Ascending aorta (tissue), 2 donors: Measurements from ENCODE around the gene PPP4R4. TPM values are rescaled to one million over a fixed set of nuclear protein-coding genes. Genes with fewer than 3 reads are reported as not detected.

Source experiments
- DNase-seq, 2 donors: peaks; one replicate each; pipeline ENCODE4 v3.0.0-alpha.2; 2019; ENCODE audit warnings: low spot score in 2 of 2
- H3K27ac ChIP-seq, 2 donors: fragments of 200-600 bp; sonication (generic); one replicate each; pipeline ENCODE4 v1.5.1; 2016 to 2017; ENCODE audit warnings: mild to moderate bottlenecking in 1 of 2
- H3K27me3 ChIP-seq: fragments of 200-600 bp; sonication (generic); one replicate; pipeline ENCODE4 v1.5.1; 2017
- H3K36me3 ChIP-seq, 2 donors: fragments of 200-600 bp; sonication (generic); one replicate each; pipeline ENCODE4 v1.5.1; 2016
- H3K4me1 ChIP-seq, 2 donors: fragments of 200-600 bp; sonication (generic); one replicate each; pipeline ENCODE4 v1.5.1; 2016 to 2017; ENCODE audit warnings: mild to moderate bottlenecking in 1 of 2
- H3K4me3 ChIP-seq, 2 donors: fragments of 200-600 bp; sonication (generic); one replicate each; pipeline ENCODE4 v1.5.1; 2016 to 2017; ENCODE audit warnings: mild to moderate bottlenecking in 1 of 2
- H3K9me3 ChIP-seq, 2 donors: fragments of 200-600 bp; sonication (generic); one replicate each; pipeline ENCODE4 v1.5.1; 2016
- intact Hi-C: fragments of 100-400 bp; cut with DNase I; formaldehyde crosslinking; loops from one replicate; pipeline ENCODE4 v1.15.1; 2023
- total RNA-seq: library from RNA; depleted of rRNA; stranded (reverse); fragments of >200 nt; gene quantifications from one replicate; pipeline ENCODE4 v1.1.0, GENCODE V29; 2016
- TF ChIP-seq, protein P1 (sequence below), 3 experiments: fragments of 200-600 bp in 2 of 3; fragments of 450-650 bp in 1 of 3; sonication (generic) in 2 of 3; IDR thresholded peaks; one replicate each; pipeline ENCODE4 v1.5.1; 2016 to 2019; ENCODE audit warnings: antibody characterized with exemption in 3 of 3, mild to moderate bottlenecking in 1 of 3, moderate library complexity in 1 of 3

Gene PPP4R4
- total RNA-seq, 1 donor from 2014 or later: not detected

DNA sequence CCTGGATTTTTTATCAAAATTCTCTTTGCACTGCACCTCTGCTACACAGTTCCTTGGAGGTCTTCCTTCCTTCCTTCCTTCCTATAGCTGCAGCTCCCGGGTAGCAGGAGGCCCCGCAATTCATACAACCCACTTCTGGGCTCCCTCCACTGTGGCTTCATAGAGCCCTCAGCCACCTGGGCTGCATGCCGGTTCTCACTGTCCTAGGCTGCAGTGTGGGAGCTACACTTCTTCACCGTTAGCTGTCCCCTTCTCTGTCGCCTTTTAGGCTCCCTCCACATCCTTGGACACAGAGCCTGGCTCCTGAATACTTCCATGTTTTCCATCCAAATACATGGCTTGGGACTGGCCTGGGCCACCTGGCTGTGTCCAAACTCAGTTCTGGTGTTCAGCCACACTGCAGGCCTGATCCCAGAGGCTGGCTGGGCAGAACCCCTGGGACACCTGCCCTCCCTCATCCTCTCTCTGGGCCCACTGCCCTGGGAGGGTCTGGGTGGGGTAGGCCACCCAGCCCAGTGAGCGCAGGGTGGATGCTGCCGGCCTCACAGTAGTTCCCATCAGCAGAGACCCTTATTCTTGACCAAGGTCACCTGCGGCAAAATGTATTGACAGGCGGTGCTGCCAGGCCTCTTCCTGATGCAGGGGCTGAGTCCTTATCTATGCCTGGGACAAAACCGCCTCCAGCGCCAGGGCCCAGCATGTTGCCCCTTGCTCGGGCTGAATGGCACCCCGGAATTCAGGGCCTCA is 117.2 kb downstream of the PPP4R4 start:
- TF ChIP-seq, protein P1, sequence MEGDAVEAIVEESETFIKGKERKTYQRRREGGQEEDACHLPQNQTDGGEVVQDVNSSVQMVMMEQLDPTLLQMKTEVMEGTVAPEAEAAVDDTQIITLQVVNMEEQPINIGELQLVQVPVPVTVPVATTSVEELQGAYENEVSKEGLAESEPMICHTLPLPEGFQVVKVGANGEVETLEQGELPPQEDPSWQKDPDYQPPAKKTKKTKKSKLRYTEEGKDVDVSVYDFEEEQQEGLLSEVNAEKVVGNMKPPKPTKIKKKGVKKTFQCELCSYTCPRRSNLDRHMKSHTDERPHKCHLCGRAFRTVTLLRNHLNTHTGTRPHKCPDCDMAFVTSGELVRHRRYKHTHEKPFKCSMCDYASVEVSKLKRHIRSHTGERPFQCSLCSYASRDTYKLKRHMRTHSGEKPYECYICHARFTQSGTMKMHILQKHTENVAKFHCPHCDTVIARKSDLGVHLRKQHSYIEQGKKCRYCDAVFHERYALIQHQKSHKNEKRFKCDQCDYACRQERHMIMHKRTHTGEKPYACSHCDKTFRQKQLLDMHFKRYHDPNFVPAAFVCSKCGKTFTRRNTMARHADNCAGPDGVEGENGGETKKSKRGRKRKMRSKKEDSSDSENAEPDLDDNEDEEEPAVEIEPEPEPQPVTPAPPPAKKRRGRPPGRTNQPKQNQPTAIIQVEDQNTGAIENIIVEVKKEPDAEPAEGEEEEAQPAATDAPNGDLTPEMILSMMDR (IDR thresholded peaks at IDR 0.05): no peak
- H3K4me3 ChIP-seq: no peak overlapping the region
- intact Hi-C loops: no loop called here
- no peak for DNase-seq
- no peaks in the 10 kb centered on the region for H3K27me3 ChIP-seq
- H3K36me3 ChIP-seq: no peaks in the 10 kb centered on the region
- no peaks in the 10 kb centered on the region for H3K9me3 ChIP-seq
- H3K27ac ChIP-seq: no peak overlapping the region
- no peaks in the 10 kb centered on the region for H3K4me1 ChIP-seq

DNA sequence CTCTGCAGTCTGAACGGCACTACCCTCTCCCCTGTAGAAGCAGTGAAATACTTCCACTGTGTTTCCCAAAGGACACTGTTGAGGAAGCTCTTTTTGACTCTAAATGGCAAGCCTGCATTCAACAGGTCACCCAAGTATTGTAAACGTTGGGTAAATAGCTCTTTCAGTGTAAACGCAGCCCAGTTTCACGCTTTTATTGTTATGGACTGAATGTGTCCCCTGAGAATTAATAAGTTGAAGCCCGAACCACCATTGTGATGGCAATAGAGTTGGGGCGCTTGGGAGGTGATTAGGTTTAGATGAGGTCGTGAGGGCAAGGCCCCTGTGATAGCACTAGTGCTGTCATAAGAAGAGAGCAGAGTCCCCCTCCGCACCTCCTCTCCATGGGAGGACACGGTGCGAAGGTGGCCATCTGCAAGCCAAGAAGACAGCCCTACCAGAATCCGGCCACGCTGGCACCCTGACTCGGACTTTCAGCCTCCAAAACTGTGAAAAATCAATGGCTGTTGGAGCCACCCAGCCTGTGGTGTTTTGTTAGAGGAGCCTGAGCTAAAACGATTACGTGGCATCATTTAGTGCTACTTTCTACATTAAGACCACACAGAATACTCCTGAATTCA is 117.9 kb downstream of the PPP4R4 start:
- Histone ChIP-seq H3K27me3 (no peaks in the 10 kb centered on the region), H3K9me3 (no peaks in the 10 kb centered on the region), H3K4me1 (no peaks in the 10 kb centered on the region), H3K36me3 (no peaks in the 10 kb centered on the region), H3K4me3 (no peak overlapping the region), H3K27ac (no peak overlapping the region)
- intact Hi-C loops: no loop called here
- no peak for DNase-seq
- TF ChIP-seq, protein P1 (IDR thresholded peaks at IDR 0.05): no peak

DNA sequence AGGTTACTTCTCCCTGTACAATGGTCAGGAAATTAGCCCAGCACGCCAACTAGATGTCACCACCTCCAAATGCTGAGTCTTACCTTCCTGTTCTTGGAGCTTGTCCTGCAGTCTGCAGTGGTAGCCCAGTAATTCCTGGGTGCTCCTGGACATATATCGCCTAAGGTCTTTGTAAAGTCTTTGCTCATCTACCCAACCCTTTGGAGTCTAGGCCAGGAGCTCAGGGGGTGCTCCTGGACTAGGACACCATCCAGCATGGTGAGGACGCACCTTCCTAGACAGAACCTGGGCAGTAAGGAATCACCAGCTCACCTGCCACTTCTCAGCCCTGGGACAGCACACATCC is 118.4 kb downstream of the PPP4R4 start:
- Histone ChIP-seq H3K27ac (no peak overlapping the region), H3K27me3 (no peaks in the 10 kb centered on the region), H3K4me1 (no peaks in the 10 kb centered on the region), H3K36me3 (no peaks in the 10 kb centered on the region), H3K4me3 (no peak overlapping the region), H3K9me3 (no peaks in the 10 kb centered on the region)
- no peak for DNase-seq
- TF ChIP-seq, protein P1 (IDR thresholded peaks at IDR 0.05): no peak
- intact Hi-C loops: no loop called here

DNA sequence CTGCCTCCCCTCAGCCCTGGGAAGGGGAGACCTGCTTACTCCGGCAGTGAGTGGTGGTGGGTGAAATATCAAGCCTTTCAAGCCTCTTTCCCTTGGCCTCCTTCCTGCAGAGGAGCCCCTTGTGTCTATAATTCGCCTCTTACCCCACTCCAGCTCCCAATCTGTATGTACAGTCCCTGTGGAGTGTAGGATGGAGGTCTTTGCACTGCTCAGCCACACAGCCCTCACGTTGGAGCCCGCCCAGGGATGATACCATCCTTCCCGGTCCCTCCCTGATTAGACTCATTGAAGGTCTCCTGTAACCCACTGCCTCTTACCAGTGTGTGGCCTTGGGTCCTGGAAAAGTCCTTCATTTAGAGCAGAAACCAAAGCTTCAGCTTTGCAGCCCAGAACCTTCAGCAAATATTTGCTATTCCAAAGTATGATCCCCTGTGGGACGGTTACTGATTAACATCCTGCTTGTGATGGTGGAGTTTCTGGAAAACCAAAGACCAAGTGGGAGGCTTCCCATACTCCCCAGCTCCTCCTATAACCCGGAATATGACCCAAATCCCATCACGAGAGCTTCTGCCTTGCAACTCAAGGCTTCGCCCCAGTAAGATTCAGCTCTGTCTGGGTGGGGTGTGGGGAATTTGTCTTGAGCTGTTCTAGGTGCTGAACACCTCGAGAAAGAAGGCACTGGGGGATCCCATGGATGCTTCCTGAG is 118.9 kb downstream of the PPP4R4 start, which contains the start of gene SERPINA10:
SERPINA10 (minus strand) TSS at position 397 of the 706 bp plus-strand sequence. CDS start 2,675 bp downstream, outside the sequence.
- TF ChIP-seq, protein P1 (IDR thresholded peaks at IDR 0.05): no peak
- no peaks in the 10 kb centered on the region for H3K4me1 ChIP-seq
- no peaks in the 10 kb centered on the region for H3K36me3 ChIP-seq
- H3K27me3 ChIP-seq: no peaks in the 10 kb centered on the region
- no peak for DNase-seq
- H3K9me3 ChIP-seq: no peaks in the 10 kb centered on the region
- intact Hi-C loops: no loop called here
- H3K4me3 ChIP-seq: no peak within 1 kb of the TSS
- H3K27ac ChIP-seq: no peak within 1 kb of the TSS

DNA sequence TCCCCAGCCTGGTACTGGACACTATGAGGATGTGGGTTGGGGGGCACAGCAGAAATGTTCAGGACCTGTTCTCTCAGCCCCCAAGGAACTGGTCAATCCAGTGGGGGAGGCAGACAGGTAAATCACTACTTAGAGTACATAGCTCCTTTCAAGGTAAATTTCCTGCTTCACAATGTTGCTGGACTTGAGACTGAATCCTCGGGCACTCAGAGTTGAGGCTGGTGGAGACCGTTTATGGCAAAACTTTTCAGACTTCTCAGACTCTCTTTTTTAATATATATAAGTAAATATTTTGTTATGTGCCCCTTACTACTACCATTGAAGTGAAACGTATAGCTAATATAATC is 119.4 kb downstream of the PPP4R4 start:
- DNase-seq: no peak

More for the DNA sequence above, 119.4 kb downstream of the PPP4R4 start:
- H3K36me3 ChIP-seq: no peaks in the 10 kb centered on the region
- no peak overlapping the region for H3K4me3 ChIP-seq
- H3K27ac ChIP-seq: no peak overlapping the region
- no peaks in the 10 kb centered on the region for H3K4me1 ChIP-seq
- no peaks in the 10 kb centered on the region for H3K9me3 ChIP-seq
- no peaks in the 10 kb centered on the region for H3K27me3 ChIP-seq
- intact Hi-C loops: no loop called here
- TF ChIP-seq, protein P1 (IDR thresholded peaks at IDR 0.05): no peak
